T47D (cell line): ENCODE data around the gene TMED6.

Experiments
- DNase-seq, 2 experiments: peaks; one replicate each; pipeline versions ENCODE4 v3.0.0 to v3.0.0-alpha.2; 2011 to 2012; ENCODE audit warnings: low read depth in 1 of 2, low spot score in 1 of 2
- JUND ChIP-seq: IDR thresholded peaks from 2 replicates; pipeline ENCODE4 v1.6.1; 2012; ENCODE audit warnings: low read depth
- in situ Hi-C: cut with HindIII; loops from 2 replicates; pipeline ENCODE4 v1.10.0; 2016; ENCODE audit warnings: low sequenced_read_pairs, low pct_unique_long_range_greater_than_20kb

Gene TMED6

DNA sequence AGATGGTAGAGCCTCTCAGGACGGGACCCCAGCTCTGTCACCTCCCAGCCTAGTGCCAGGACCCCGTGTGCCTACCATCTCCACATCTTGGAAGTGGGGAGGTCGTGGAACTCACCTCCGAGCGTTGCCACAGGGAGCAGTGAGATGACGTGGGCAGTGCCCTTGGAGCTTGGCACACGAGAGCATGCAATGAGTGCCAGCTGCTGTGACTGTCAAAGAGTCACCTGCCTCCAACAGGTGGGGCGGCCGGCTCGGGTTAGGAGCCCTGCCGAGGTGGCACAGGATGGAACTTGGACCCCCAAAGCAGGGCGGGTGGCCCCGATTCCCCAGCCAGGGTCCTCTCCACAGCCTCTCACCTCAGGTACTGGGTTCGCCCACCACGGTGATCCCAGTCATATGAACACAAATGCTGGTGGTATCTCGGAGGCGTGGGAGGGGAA is 35.0 kb downstream of the TMED6 start:
- DNase-seq, result no peak
- in situ Hi-C loops, result no loop called here
- TF ChIP-seq JUND, result no peak

DNA sequence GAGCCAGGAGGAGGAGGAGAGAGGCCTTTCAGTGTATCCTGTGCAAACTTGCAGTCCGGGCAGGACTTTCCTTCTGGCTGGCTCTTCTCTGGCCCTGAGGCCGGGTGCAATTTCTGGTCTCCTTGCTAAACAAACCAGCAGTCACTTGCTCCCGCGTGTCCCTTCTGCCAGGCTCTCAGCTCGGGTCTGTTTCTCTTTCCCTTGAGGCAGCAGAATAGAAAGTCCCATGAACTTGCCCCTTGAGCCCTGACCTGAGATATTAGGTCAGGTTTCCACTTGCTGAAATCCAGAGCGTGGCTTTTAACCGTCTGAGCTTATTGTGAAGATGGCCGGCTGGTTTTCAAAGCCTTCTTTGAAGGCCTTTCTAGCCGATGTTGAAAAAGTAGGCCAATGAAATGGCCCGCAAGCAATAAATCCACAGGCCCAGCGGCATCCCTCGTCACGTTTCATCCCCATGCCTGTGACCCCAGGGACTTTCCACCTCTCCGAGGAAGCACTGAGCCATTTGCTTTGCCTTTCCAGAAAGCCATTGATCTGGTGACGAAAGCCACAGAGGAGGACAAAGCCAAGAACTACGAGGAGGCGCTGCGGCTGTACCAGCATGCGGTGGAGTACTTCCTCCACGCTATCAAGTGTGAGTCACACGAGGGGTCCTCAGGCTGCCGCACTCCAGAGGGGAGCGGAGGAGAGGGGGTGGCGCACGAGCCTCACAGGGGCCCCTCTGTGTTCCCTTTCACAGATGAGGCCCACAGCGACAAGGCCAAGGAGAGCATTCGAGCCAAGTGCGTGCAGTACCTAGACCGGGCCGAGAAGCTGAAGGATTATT is 35.9 kb downstream of the TMED6 start:
- no peak for TF ChIP-seq JUND
- in situ Hi-C loops, result no loop called here
- DNase-seq, result no peak

DNA sequence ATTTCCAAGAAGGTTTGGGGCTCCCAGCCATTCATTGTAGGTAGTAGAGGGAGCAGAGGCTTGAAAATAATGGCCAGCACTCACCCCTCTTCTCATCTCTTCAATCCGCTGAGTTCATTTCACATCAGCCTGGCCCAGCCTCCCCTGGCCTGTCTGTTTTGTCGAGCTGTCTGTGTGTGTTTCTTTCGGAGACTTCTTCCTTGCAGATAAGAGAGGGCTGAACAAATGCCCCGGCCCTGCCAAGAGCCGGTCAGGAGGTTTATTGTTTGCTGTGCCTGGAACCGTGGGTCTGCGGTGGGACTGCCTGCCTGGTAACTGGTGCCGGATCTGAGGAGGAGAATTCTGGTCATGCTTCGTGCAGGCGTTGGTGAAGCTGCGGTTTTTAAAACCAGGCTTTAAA is 37.1 kb downstream of the TMED6 start:
- TF ChIP-seq JUND, result no peak
- no peak for DNase-seq
- in situ Hi-C loops, result no loop called here

DNA sequence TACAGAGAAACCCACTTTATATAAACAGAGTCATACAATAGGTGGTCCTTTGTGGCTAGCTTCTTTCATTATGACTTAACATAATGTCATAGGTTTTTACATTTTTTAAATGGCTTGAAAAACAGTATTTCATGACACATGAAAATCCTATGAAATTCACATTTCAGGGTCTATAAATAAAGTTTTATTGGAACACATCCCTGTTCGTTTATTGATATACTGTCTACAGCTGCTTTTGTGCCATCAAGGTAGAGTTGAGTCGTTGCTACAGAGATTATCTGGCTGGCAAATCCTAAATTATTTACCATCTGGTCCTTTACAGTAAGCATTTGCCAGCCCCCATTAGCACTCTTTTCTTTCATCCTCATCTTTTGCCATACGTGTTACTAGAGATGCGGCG is 38.1 kb downstream of the TMED6 start:
- no peak for TF ChIP-seq JUND
- no peak for DNase-seq
- in situ Hi-C loops, result no loop called here

DNA sequence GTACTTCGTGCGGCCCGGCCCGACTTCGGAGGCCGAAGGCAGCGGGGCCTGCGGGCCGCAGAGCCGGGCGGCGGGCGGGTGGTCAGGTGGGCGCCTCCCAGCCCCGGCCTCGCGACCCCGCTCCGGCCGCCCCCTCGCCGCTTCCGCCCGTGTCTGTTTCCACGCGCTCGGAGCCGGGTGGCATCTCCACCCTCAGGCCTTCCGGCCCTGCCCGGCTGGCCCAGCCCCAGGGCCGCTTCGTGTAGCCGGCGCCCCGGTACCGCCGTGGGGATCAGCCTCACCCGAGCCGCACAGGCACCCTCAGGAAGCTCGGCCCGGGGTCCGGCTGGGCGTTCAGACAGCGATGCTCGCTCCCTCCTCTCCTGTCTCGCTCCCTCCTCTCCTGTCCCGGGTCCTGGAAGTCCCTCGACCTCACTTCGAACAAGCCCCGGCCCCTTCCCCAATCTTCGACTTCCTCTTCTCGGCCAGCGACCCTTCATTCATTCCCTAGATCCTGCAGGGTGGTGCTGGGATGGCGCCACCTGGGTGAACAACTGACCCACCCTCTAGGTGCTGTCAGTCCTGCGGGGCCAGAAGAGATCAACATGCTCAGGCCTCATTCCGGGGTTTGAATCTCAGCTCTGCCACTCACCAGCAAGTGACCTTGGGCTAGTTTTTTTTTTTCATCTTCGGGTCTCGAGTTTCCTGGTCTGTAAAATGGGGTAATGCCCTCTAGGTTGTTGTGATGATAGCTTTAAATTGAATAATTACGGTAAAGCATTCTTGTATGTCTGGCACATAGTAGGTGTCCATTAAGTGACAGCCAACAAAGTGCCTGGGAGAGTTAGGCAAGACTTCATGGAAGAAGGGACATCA is 39.8 kb downstream of the TMED6 start:
- in situ Hi-C loops, result no loop called here
- no peak for TF ChIP-seq JUND
- peak in 1 of 2 experiments; percentile 43 for DNase-seq

DNA sequence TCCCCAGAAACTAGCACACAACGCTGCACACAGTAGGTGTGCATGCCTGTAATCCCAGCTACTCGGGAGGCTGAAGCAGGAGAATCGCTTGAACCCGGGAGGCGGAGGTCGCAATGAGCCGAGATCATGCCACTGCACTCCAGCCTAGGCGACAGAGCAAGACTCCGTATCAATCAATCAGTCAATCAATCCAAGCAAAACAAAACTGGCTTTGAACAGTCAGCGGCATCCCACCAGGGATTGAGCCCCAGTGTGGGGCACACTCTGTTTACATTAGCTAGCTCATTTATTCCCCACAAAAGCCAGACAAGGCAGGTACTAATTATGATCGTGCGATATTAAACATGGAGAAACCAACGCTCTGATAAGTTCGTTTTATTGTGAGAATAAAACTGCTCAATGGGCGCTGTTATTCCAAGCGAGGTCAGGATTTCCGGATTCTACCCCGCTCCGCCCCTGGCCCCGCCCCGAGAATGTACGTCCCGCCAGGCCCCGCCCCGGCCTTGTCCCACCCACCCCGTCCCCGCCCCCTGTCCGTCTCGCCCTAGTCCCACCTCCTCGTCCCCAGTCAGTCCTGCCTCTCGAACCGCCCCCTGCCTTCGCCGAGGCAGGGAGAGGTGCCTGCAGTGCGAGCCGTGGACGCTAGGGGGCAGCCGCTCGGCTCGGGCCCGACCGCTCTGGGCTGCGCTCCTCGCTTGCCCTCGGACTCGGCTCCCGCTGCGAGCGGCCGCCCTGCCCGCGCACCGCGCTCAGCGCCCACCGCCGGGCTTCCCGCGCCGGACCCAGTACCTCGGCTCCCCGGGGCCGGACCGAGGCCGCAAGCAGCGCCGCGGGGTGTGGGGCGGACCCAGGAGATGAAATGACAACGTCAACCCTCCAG is 40.7 kb downstream of the TMED6 start, which contains the start of gene VPS4A:
VPS4A (plus strand) TSS at position 698 of the 880 bp plus-strand sequence; CDS start at position 860, 162 bp downstream.
- in situ Hi-C loops, result no loop called here
- peak; percentile 91 to 96 for DNase-seq
- no peak for TF ChIP-seq JUND

DNA sequence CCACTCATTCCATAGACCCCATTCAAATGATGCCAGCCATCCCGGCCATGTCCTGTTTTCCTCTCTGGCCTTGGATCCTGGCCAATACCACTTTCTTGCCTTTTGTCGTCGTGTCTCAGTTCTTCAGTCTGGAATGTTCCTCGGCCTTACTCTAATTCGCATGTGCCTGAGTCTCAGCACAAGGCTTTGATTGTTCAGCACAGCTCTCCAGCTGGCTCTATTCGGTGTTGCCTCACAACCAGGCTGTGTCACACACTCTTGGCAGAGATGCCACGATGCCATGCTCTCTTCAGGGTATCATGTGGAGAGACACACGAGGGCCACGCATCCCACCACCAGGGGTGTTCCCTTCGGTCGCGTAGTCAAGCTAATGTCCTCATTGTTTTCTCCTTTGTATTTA is 42.3 kb downstream of the TMED6 start:
- in situ Hi-C loops, result no loop called here
- no peak for DNase-seq
- TF ChIP-seq JUND, result no peak

DNA sequence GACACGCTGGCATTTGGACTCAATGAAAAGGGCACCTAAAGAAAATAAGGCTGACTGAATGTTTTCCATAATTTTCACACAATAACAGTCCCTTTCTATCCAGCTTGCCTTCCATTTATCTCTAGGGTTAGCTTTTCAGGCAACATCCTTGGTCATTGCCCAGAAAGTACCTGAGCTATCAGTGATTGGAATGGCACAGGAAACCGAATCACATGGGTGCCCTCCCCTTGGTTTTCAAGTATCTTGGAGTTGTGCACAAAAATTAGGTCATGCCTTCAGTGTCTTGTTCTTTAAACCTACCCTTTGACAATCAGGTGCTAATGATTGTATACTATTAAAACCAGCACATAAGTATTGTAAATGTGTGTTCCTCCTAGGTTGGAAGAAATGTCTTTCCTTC is 43.7 kb downstream of the TMED6 start:
- in situ Hi-C loops, result no loop called here

DNA sequence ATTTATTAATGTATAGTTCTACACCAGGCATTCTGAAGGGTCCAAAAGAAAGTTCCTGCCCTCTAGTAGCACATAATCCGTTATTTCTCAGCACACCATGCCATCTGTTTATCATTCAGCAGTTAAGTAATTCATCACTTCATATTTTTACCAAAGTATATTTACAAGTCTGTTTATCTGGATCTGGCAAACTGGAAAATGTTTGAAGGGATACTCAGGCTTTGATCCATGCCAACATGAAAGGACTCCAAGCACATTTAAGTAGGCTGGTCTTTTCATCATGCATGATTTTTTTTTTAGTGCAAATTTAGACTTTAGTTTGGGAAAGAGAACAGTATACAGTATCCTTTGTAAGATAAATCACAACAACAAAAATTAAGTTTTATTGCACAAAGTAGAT is 44.5 kb downstream of the TMED6 start:
- in situ Hi-C loops, result no loop called here
- no peak for DNase-seq
- no peak for TF ChIP-seq JUND

More for the DNA sequence above, 43.7 kb downstream of the TMED6 start:
- no peak for DNase-seq
- TF ChIP-seq JUND, result no peak

DNA sequence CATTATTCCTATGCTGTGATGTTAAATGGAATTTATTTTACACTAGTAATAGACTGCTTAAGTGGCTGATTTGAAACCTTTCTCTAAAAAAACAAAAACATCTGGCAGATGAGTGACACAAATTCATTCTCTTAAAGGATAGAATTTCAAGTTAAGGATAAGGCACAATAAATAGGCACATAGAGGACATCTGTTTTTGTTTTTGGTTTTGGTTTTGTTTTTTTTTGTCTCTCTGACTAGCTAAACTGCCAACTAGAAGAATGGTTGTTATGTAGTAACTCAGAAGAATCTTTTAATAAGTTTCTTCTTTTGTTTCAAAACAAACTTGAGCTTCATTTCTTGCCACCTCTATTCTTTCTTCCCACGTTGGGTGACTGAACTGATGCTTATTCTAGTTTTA is 45.6 kb downstream of the TMED6 start:
- no peak for TF ChIP-seq JUND
- in situ Hi-C loops, result no loop called here
- DNase-seq, result no peak

DNA sequence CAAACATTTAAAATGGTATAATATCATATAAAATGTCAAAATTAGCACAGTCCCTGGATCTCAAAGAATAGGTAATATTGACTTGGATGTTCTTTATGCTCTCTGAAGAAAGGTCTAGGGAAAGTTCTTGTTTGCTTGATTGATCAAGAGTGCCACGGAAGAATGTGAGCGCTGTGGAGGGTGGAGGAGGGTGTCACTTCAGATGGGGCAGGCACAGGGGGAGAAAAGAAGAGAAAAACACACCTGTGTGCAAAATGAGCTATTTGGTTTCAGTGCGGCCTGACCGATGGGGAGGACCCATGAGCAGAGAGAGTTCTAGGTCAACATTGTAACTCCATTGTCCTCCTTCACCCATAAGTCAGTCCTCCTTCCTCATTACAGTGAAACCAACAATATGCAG is 49.3 kb downstream of the TMED6 start:
- in situ Hi-C loops, result no loop called here
- DNase-seq, result no peak
- TF ChIP-seq JUND, result no peak

DNA sequence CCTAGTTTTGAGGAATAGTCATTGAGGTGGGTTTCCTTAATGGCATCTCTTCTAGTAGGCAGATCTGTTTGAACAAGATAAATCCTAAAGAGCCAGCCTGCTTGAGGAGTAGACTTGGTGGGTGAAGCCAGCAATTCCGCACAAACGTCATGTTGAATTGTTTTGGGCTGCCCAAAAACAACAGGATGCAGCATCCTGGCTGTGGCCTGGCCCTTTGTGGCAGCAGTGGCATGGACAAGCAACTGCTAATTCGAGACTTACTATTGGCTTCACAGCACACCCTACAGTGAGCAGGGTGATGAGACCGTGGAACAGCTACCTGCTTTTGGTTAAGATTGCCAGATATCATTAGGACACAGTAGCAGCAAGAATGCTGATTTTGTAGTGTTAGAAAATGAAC is 49.7 kb downstream of the TMED6 start:
- in situ Hi-C loops, result no loop called here
- TF ChIP-seq JUND, result no peak
- no peak for DNase-seq
